Measurements from ENCODE around the gene COL25A1.
"Not testable (repeated sequence)": the region's sequence is repeated elsewhere in the genome, so short reads cannot be mapped to it uniquely, and the experiment has no call there.

DNA sequence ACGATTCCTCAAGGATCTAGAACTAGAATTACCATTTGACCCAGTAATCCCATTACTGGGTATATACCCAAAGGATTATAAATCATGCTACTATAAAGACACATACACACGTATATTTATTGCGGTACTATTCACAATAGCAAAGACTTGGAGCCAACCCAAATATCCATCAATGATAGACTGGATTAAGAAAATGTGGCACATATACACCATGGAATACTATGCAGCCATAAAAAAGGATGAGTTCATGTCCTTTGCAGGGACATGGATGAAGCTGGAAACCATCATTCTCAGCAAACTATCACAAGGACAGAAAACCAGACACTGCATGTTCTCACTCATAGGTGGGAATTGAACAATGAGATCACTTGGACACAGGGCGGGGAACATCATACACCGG is 368.5 kb downstream of the COL25A1 start:
- TF ChIP-seq, protein P1, sequence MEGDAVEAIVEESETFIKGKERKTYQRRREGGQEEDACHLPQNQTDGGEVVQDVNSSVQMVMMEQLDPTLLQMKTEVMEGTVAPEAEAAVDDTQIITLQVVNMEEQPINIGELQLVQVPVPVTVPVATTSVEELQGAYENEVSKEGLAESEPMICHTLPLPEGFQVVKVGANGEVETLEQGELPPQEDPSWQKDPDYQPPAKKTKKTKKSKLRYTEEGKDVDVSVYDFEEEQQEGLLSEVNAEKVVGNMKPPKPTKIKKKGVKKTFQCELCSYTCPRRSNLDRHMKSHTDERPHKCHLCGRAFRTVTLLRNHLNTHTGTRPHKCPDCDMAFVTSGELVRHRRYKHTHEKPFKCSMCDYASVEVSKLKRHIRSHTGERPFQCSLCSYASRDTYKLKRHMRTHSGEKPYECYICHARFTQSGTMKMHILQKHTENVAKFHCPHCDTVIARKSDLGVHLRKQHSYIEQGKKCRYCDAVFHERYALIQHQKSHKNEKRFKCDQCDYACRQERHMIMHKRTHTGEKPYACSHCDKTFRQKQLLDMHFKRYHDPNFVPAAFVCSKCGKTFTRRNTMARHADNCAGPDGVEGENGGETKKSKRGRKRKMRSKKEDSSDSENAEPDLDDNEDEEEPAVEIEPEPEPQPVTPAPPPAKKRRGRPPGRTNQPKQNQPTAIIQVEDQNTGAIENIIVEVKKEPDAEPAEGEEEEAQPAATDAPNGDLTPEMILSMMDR (IDR thresholded peaks at IDR 0.05; ENCODE audit: poor library complexity) = not testable (repeated sequence)
- not testable (repeated sequence) for TF ChIP-seq EZH2phosphoT487 (IDR thresholded peaks at IDR 0.05; ENCODE audit: low read depth, severe bottlenecking, unreplicated experiment); EZH2 (IDR thresholded peaks at IDR 0.05; ENCODE audit: borderline replicate concordance)

Data from hepatocyte (in vitro differentiated cells).